NCI-H2029 (cell line): ENCODE data around the gene GCC1.

Source experiments
- DNase-seq: peaks from one replicate; lab custom pipeline; 2025; lab: John Stamatoyannopoulos, UW

The GCC1 gene

GRCh38 chr7:127535546-127536393 lies 49.6 kb downstream of the GCC1 start:
- no peak for DNase-seq

- DNase-seq: no peak
Measured at GRCh38 chr7:127534636-127535035, 50.8 kb downstream of the GCC1 start.

DNA sequence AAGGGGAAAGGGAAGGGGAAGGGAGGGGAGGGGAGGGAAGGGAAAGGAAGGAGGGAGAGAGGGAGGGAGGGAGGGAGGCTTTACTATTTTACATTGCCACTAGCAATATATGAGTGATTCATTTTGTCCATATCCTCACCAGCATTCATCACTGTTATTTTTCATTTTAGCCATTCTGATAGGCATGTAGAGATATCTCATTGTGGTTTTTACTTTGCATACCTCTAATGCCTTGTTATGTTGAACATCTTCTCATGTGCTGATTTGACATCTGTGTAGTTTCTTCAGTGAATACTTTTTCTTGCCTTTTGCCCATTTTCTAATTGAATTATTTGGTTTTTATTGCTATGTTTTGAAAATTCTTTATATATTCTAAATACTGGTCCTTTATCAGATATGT lies 52.7 kb downstream of the GCC1 start:
- no peak for DNase-seq

DNA sequence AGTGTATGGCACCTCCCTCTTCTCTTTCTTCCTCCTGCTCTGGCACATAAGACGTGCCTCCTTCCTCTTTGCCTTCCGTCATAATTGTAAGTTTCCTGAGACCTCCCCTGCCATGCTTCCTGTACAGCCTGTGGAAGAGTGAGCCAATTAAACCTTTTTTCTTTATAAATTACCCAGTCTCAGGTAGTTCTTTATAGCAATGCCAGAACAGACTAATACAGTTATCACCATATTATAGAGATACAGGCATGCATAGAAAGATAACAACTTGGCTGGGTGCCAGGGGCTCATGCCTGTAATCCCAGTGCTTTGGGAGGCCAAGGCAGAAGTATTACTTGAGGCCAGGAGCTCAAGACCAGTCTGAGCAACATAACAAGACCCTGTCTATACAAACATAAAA lies 53.2 kb downstream of the GCC1 start:
- DNase-seq: no peak
